Esophagus muscularis mucosa (tissue), 4 donors: ENCODE measurements around the gene TMEM217. TPM values are rescaled to one million over a fixed set of nuclear protein-coding genes. Genes with fewer than 3 reads are reported as not detected.

Source experiments
- DNase-seq: peaks from one replicate; pipeline ENCODE4 v3.0.0-alpha.2; 2017; ENCODE audit errors: extremely low spot score
- H3K27ac ChIP-seq, 4 donors: fragments of 200-600 bp; sonication (generic); replicated peaks in 1 of 4; 1 replicate in 3 of 4; 2 replicates in 1 of 4; pipeline ENCODE4 v1.5.1; 2016 to 2019; ENCODE audit warnings: mild to moderate bottlenecking in 1 of 4
- H3K27me3 ChIP-seq, 4 donors: fragments of 200-600 bp; sonication (generic); one replicate each; pipeline versions ENCODE4 v1.5.1 to v1.6.0; 2016 to 2019
- H3K36me3 ChIP-seq, 4 donors: fragments of 200-600 bp; sonication (generic); one replicate each; pipeline ENCODE4 v1.5.1; 2016 to 2019
- H3K4me1 ChIP-seq, 4 donors: fragments of 200-600 bp; sonication (generic); one replicate each; pipeline ENCODE4 v1.5.1; 2016 to 2019
- H3K4me3 ChIP-seq, 4 donors: fragments of 200-600 bp; sonication (generic); 1 replicate in 2 of 4; 2 replicates in 2 of 4; pipeline ENCODE4 v1.5.1; 2016 to 2019; ENCODE audit warnings: mild to moderate bottlenecking in 4 of 4, moderate library complexity in 1 of 4
- H3K9me3 ChIP-seq, 4 donors: fragments of 200-600 bp; sonication (generic); 1 replicate in 3 of 4; 2 replicates in 1 of 4; pipeline ENCODE4 v1.5.1; 2016 to 2019
- CTCF ChIP-seq, 3 experiments: fragments of 200-600 bp in 2 of 3; fragments of 450-650 bp in 1 of 3; sonication (generic) in 2 of 3; IDR thresholded peaks; one replicate each; pipeline ENCODE4 v1.5.1; 2017 to 2019; ENCODE audit warnings: antibody characterized with exemption in 3 of 3, mild to moderate bottlenecking in 2 of 3, moderate library complexity in 1 of 3
- EP300 ChIP-seq: sonication (generic); formaldehyde crosslinking; IDR thresholded peaks from one replicate; pipeline ENCODE4 v1.6.1; 2017; ENCODE audit warnings: antibody characterized with exemption
- POLR2A ChIP-seq: fragments of 450-650 bp; IDR thresholded peaks from one replicate; pipeline ENCODE4 v1.6.1; 2017; ENCODE audit warnings: antibody characterized with exemption, moderate library complexity, mild to moderate bottlenecking, low read depth
- POLR2AphosphoS5 ChIP-seq, 2 donors: sonication (generic); formaldehyde crosslinking; IDR thresholded peaks; one replicate each; pipeline ENCODE4 v1.6.1; 2017; ENCODE audit warnings: antibody characterized with exemption in 2 of 2
- WGBS: methylation state at CpG from one replicate; pipeline ENCODE4 v1.1.5; 2018; 5-methylcytosine and 5-hydroxymethylcytosine counted together
- intact Hi-C: fragments of 100-400 bp; cut with DNase I; formaldehyde crosslinking; loops from one replicate; pipeline ENCODE4 v1.15.1; 2023
- small RNA-seq, 3 donors: library from RNA; depleted of rRNA; stranded (forward); fragments of <200 nt; gene quantifications; one replicate each; pipeline ENCODE3, GENCODE V24; 2016
- total RNA-seq, 4 donors: library from RNA; depleted of rRNA; stranded (reverse); fragments of >200 nt; gene quantifications; one replicate each; pipeline versions ENCODE4 v1.1.0 to v1.2.1, GENCODE V29; 2016

TMEM217 gene
- total RNA-seq, 4 donors from 2014 or later, result 0.26 to 0.99 (median 0.57) TPM; not detected in 1

DNA sequence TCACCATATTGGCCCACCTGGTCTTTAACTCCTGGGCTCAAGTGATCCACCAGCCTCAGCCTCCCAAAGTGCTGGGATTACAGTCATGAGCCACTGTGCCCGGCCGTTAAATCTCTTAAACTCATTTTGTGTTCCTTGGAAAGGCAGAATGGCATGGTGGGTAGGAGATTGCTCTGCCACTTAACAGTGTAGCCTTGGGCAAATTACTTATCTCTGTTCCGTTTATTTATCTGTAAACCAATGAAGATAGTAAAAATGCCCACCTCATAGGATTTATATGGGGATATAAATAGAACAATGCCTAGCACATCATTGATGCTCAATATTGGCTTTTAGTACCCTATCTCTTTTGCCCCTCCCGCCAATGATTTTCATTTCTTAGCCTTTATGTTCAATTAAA is 95.2 kb downstream of the TMEM217 start:
- no peaks in the 10 kb centered on the region for H3K9me3 ChIP-seq
- intact Hi-C loops, result no loop called here
- no peak for DNase-seq
- no peaks in the 10 kb centered on the region for H3K36me3 ChIP-seq
- no peak overlapping the region for H3K4me3 ChIP-seq
- H3K27ac ChIP-seq, result no peak overlapping the region
- H3K27me3 ChIP-seq, result no peaks in the 10 kb centered on the region
- H3K4me1 ChIP-seq, result peaks cover 4 to 12% (median 8%) of the 10 kb centered on the region in 4 donors
- no peak for TF ChIP-seq POLR2A
- no peak for TF ChIP-seq EP300
- no peak for TF ChIP-seq CTCF (IDR thresholded peaks at IDR 0.05)
- no peak for TF ChIP-seq POLR2AphosphoS5 (IDR thresholded peaks at IDR 0.05)
- 94% methylated on average over 4 of the region's 4 CpGs for WGBS

Small RNAs within 50 kb of the gene (small RNA-seq; reads per million reads assigned to genes)
- 0 reads per million in 3 donors for gene AL096712.1

Other genes starting within 250 kb of the TMEM217 start
- gene PIM1, start 88.0 kb downstream of the TMEM217 start, total RNA-seq, result 100 to 1,000 TPM in 1 of 4 donors, 10 to 100 TPM in 3; 26.0 to 176 (median 26.5) TPM
- gene TBC1D22B, start 372 bp downstream of the TMEM217 start, total RNA-seq, result 10 to 100 TPM in 1 of 4 donors, 1 to 10 TPM in 3; 7.3 to 10.2 (median 8.6) TPM
- gene RNF8, start 95.8 kb upstream of the TMEM217 start, total RNA-seq, result 10 to 100 TPM; 14.7 to 19.9 (median 18.3) TPM
- 10 to 100 TPM; 32.3 to 44.5 (median 35.9) TPM for gene CMTR1, start 175.1 kb upstream of the TMEM217 start, total RNA-seq
- 10 to 100 TPM; 11.1 to 19.1 (median 16.3) TPM for gene CCDC167, start 241.7 kb upstream of the TMEM217 start, total RNA-seq